GM19467 (cell line): ENCODE data around the gene ZFYVE28.

ENCODE experiments used
- ATAC-seq: cut with Tn5 transposase; IDR thresholded peaks from one replicate; pipeline ENCODE4 v1.9.1; 2021; ENCODE audit warnings: mild to moderate bottlenecking, moderate library complexity; ENCODE audit not compliant: unreplicated experiment

ZFYVE28 gene

GRCh38 chr4:2428496-2429213, 10.2 kb upstream of the ZFYVE28 start:
- no peak for ATAC-seq

GRCh38 chr4:2427383-2428334, 9.2 kb upstream of the ZFYVE28 start:
- no peak for ATAC-seq

GRCh38 chr4:2426711-2427275, 8.3 kb upstream of the ZFYVE28 start:
- ATAC-seq, result no peak

GRCh38 chr4:2426069-2426397, 7.6 kb upstream of the ZFYVE28 start:
- ATAC-seq, result no peak

- ATAC-seq, result no peak
Observed at GRCh38 chr4:2425386-2426068, 7.1 kb upstream of the ZFYVE28 start.

GRCh38 chr4:2424581-2424980, 6.1 kb upstream of the ZFYVE28 start:
- ATAC-seq, result no peak

GRCh38 chr4:2423695-2424094, 5.2 kb upstream of the ZFYVE28 start:
- ATAC-seq, result no peak

- ATAC-seq, result no peak
Observed at GRCh38 chr4:2423066-2423465, 4.6 kb upstream of the ZFYVE28 start.

GRCh38 chr4:2421928-2422327, 3.5 kb upstream of the ZFYVE28 start:
- no peak for ATAC-seq

- no peak for ATAC-seq
Observed at GRCh38 chr4:2419814-2420213, 1.4 kb upstream of the ZFYVE28 start.

GRCh38 chr4:2418650-2419571, 466 bp upstream of the ZFYVE28 start, which contains the start of gene CFAP99:
CFAP99 (plus strand) TSS chr4:2418955.
- peak; percentile 93 for ATAC-seq

GRCh38 chr4:2417226-2417764, 1.1 kb downstream of the ZFYVE28 start:
- ATAC-seq, result no peak

- ATAC-seq, result no peak
Observed at GRCh38 chr4:2416564-2417225, 1.8 kb downstream of the ZFYVE28 start.

GRCh38 chr4:2415881-2416563, 2.4 kb downstream of the ZFYVE28 start:
- ATAC-seq, result no peak

- ATAC-seq, result no peak
Observed at GRCh38 chr4:2415213-2415612, 3.2 kb downstream of the ZFYVE28 start.

- ATAC-seq, result no peak
Observed at GRCh38 chr4:2413821-2414610, 4.4 kb downstream of the ZFYVE28 start.

GRCh38 chr4:2412885-2413716, 5.3 kb downstream of the ZFYVE28 start:
- ATAC-seq, result peak; percentile 49
